CD4-positive, alpha-beta T cell (primary cell): ENCODE results near the gene CYP11A1. TPM values are rescaled to one million over a fixed set of nuclear protein-coding genes. Genes with fewer than 3 reads are reported as not detected.

Experiments
- ATAC-seq: fragments of 200-7000 bp; cut with Tn5 transposase; one replicate; pipeline ENCODE4 v1.10.0; 2022; ENCODE audit warnings: mild to moderate bottlenecking; ENCODE audit not compliant: poor library complexity
- CTCF ChIA-PET: fragments of 350-600 bp; sonication (Branson Sonifier 250); formaldehyde crosslinking; loops from one replicate; lab custom pipeline; 2021; ENCODE audit warnings: antibody characterized with exemption, inconsistent platforms; lab: Charles Lee
- POLR2A ChIA-PET: fragments of 350-600 bp; sonication (Branson Sonifier 250); formaldehyde crosslinking; loops from one replicate; lab custom pipeline; 2021; ENCODE audit warnings: antibody characterized with exemption, inconsistent platforms; lab: Charles Lee
- DNase-seq, 14 experiments: peaks; one replicate each; pipeline ENCODE4 v3.0.0-alpha.2; 2013 to 2020; ENCODE audit warnings: mixed read lengths in 2 of 14
- H3K27ac ChIP-seq, 2 donors: one replicate each; pipeline versions ENCODE4 v1.5.1 to v1.7.0; 2013; ENCODE audit warnings: low read length in 2 of 2, low read depth in 1 of 2, mild to moderate bottlenecking in 1 of 2
- H3K27me3 ChIP-seq, 2 experiments: 1 replicate in 1 of 2; 2 replicates in 1 of 2; pipeline versions ENCODE4 v1.6.1 to v1.7.0; 2013; ENCODE audit warnings: low read length in 2 of 2, control low read depth in 1 of 2, mild to moderate bottlenecking in 1 of 2, moderate library complexity in 1 of 2; ENCODE audit not compliant: insufficient read depth in 2 of 2, control insufficient read depth in 1 of 2
- H3K36me3 ChIP-seq: one replicate; pipeline ENCODE4 v1.6.1; 2013; ENCODE audit warnings: low read length, control low read depth; ENCODE audit not compliant: insufficient read depth
- H3K4me1 ChIP-seq: one replicate; pipeline ENCODE4 v1.6.1; 2013; ENCODE audit warnings: low read length, control low read depth; ENCODE audit not compliant: insufficient read depth
- H3K4me3 ChIP-seq: one replicate; pipeline ENCODE4 v1.5.1; 2013; ENCODE audit warnings: mild to moderate bottlenecking, low read length, moderate library complexity
- H3K9me3 ChIP-seq, 2 experiments: 1 replicate in 1 of 2; 2 replicates in 1 of 2; pipeline versions ENCODE4 v1.6.1 to v1.7.0; 2013; ENCODE audit warnings: low read length in 2 of 2, mild to moderate bottlenecking in 2 of 2, control low read depth in 1 of 2, moderate library complexity in 1 of 2; ENCODE audit not compliant: control insufficient read depth in 1 of 2, insufficient read depth in 1 of 2
- H3K27ac Mint-ChIP-seq: one replicate; pipeline ENCODE4 v1.8.0; 2020; ENCODE audit warnings: mixed read lengths
- H3K27me3 Mint-ChIP-seq: one replicate; pipeline ENCODE4 v1.8.0; 2021; ENCODE audit warnings: mixed read lengths
- H3K36me3 Mint-ChIP-seq: one replicate; pipeline ENCODE4 v1.8.0; 2021; ENCODE audit warnings: low read depth, mixed read lengths
- H3K4me1 Mint-ChIP-seq: one replicate; pipeline ENCODE4 v1.8.0; 2021; ENCODE audit warnings: low read depth, mixed read lengths
- H3K4me3 Mint-ChIP-seq: one replicate; pipeline ENCODE4 v1.8.0; 2020; ENCODE audit warnings: mild to moderate bottlenecking, mixed read lengths
- H3K9me3 Mint-ChIP-seq: one replicate; pipeline ENCODE4 v1.8.0; 2020; ENCODE audit warnings: mixed read lengths
- intact Hi-C, 2 experiments: fragments of 100-400 bp; cut with DNase I in 1 of 2; cut with micrococcal nuclease in 1 of 2; formaldehyde crosslinking; loops; one replicate each; pipeline versions ENCODE4 v1.15.1 to v1.9.0; 2023 to 2025; cut with DNase I, micrococcal nuclease
- total RNA-seq, 174 experiments: library from RNA in 2 of 174; stranded (reverse) in 2 of 174; gene quantifications; one replicate each; pipeline ENCODE4 v1.2.3 and lab custom pipeline; 2021 to 2026
- TF ChIP-seq, protein P1 (sequence below): fragments of 200-600 bp; IDR thresholded peaks from one replicate; pipeline ENCODE4 v1.8.0; 2022; ENCODE audit warnings: antibody characterized with exemption, mild to moderate bottlenecking

CYP11A1 gene
- total RNA-seq, 2 experiments from 2014 or later = not detected

- DNase-seq (peak in 11 of 14 experiments; percentile 6 to 37 (median 26)), ATAC-seq (no peak)
- H3K4me1 Mint-ChIP-seq = peaks cover 26% of the 10 kb centered on the region
- no peaks in the 10 kb centered on the region for H3K27me3 Mint-ChIP-seq
- peak overlapping the region; percentile 64 for H3K27ac Mint-ChIP-seq
- H3K36me3 ChIP-seq = no peaks in the 10 kb centered on the region
- H3K36me3 Mint-ChIP-seq = no peaks in the 10 kb centered on the region
- H3K4me1 ChIP-seq = peaks cover 9% of the 10 kb centered on the region
- no peaks in the 10 kb centered on the region for H3K9me3 Mint-ChIP-seq
- no peak overlapping the region for H3K27ac ChIP-seq
- ChIA-PET POLR2A (interaction anchor here (1.5 to 1.6 kb wide), 2 partner anchors 348 to 355 kb away, joined by 3 to 4 read pairs; no protein-coding TSS in a partner anchor), CTCF (no interaction called here)
- peak overlapping the region; percentile 48 for H3K4me3 Mint-ChIP-seq
- H3K4me3 ChIP-seq = no peak overlapping the region
- TF ChIP-seq, protein P1, sequence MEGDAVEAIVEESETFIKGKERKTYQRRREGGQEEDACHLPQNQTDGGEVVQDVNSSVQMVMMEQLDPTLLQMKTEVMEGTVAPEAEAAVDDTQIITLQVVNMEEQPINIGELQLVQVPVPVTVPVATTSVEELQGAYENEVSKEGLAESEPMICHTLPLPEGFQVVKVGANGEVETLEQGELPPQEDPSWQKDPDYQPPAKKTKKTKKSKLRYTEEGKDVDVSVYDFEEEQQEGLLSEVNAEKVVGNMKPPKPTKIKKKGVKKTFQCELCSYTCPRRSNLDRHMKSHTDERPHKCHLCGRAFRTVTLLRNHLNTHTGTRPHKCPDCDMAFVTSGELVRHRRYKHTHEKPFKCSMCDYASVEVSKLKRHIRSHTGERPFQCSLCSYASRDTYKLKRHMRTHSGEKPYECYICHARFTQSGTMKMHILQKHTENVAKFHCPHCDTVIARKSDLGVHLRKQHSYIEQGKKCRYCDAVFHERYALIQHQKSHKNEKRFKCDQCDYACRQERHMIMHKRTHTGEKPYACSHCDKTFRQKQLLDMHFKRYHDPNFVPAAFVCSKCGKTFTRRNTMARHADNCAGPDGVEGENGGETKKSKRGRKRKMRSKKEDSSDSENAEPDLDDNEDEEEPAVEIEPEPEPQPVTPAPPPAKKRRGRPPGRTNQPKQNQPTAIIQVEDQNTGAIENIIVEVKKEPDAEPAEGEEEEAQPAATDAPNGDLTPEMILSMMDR = peak; percentile 12
- intact Hi-C loops = loop anchor here (1.0 to 10.0 kb wide), 4 partner anchors 266 to 368 kb away; no protein-coding TSS in a partner anchor
- no peaks in the 10 kb centered on the region for H3K27me3 ChIP-seq
- H3K9me3 ChIP-seq = no peaks in the 10 kb centered on the region
Measured at GRCh38 chr15:74320352-74321247, 46.8 kb downstream of the CYP11A1 start.

DNA sequence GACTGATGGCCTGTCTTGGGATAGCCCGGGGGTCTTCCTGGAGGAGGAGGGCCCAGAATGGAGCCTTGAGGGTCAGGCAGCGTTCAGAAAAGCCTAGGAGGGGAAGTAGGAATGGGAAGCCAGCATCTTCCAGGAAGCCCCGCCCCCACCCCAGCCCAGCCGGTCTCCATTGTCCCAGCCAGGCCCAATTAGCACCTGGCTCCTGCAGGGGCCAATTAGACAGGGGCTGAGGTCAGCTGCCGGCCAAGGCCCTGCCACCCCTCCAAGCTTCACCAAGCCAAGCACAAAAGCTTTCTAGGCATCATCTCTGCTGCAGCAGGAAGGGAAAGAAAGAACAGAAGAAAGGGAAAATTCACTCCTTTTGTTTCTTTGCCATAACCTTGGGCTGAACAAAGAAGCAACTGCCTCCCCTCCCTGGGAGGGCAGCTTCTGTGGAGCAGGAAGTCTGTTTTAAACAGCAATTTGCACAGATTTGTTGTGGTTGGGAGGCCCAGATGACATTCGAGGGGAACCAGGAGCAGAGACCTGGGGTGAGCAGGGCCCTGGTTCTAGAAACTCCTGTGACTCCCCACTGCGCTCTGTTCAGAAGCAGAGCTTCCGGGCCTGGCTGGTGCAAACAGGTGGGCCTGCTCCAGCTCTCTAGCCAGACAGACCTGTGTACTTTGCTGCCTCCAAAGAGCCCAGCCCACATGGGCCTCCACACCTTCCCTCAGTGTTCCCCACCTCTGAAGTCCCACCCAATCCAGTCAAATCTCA, 47.7 kb downstream of the CYP11A1 start:
- ATAC-seq (no peak), DNase-seq (peak in 1 of 14 experiments; percentile 7)
- H3K9me3 Mint-ChIP-seq = no peaks in the 10 kb centered on the region
- no peaks in the 10 kb centered on the region for H3K9me3 ChIP-seq
- no peaks in the 10 kb centered on the region for H3K27me3 Mint-ChIP-seq
- peaks cover 35% of the 10 kb centered on the region for H3K4me1 Mint-ChIP-seq
- ChIA-PET CTCF (no interaction called here), POLR2A (interaction anchor here (1.5 to 1.6 kb wide), 2 partner anchors 347 to 354 kb away, joined by 3 to 4 read pairs; no protein-coding TSS in a partner anchor)
- intact Hi-C loops = loop anchor here (5.0 to 10.0 kb wide), 3 partner anchors 265 to 367 kb away; no protein-coding TSS in a partner anchor
- peaks cover 17% of the 10 kb centered on the region for H3K4me1 ChIP-seq
- no peak overlapping the region for H3K4me3 Mint-ChIP-seq
- H3K36me3 Mint-ChIP-seq = no peaks in the 10 kb centered on the region
- H3K27me3 ChIP-seq = no peaks in the 10 kb centered on the region
- TF ChIP-seq, protein P1 = no peak
- no peaks in the 10 kb centered on the region for H3K36me3 ChIP-seq
- peak overlapping the region; percentile 64 for H3K27ac Mint-ChIP-seq
- H3K4me3 ChIP-seq = no peak overlapping the region
- no peak overlapping the region for H3K27ac ChIP-seq

DNA sequence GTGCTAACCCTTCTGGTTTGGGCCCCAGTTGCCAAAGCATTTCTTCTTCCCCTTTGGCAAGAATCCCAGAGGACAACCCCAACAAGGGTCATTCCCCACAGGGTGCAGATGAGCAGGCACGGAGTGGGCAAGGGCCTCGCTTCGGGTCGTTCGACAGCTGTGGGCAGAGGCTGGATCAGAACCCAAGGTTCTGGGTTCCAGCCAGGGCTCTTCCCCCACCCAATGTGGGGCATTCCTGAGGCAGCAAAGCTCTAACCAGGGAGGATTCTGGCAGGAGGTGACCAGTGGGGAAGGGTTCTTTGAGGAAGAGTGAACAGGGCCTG, 48.3 kb downstream of the CYP11A1 start:
- H3K27ac Mint-ChIP-seq = no peak overlapping the region
- no peaks in the 10 kb centered on the region for H3K9me3 ChIP-seq

More for the DNA sequence above, 48.3 kb downstream of the CYP11A1 start:
- Mint-ChIP-seq H3K9me3 (no peaks in the 10 kb centered on the region), H3K27me3 (no peaks in the 10 kb centered on the region), H3K4me1 (peaks cover 41% of the 10 kb centered on the region), H3K4me3 (no peak overlapping the region), H3K36me3 (no peaks in the 10 kb centered on the region)
- Histone ChIP-seq H3K4me3 (no peak overlapping the region), H3K36me3 (no peaks in the 10 kb centered on the region), H3K27me3 (no peaks in the 10 kb centered on the region), H3K4me1 (peaks cover 24% of the 10 kb centered on the region), H3K27ac (no peak overlapping the region)
- POLR2A ChIA-PET = no interaction called here
- ATAC-seq = no peak
- no peak for DNase-seq
- CTCF ChIA-PET = no interaction called here
- intact Hi-C loops = no loop called here
- TF ChIP-seq, protein P1 = no peak
